Inflammatory macrophage (primary cell): ENCODE results near the gene TBC1D22A.

Source experiments
- DNase-seq, 2 donors: peaks; one replicate each; pipeline ENCODE4 v3.0.0-alpha.2; 2020 to 2022

The TBC1D22A gene

DNA sequence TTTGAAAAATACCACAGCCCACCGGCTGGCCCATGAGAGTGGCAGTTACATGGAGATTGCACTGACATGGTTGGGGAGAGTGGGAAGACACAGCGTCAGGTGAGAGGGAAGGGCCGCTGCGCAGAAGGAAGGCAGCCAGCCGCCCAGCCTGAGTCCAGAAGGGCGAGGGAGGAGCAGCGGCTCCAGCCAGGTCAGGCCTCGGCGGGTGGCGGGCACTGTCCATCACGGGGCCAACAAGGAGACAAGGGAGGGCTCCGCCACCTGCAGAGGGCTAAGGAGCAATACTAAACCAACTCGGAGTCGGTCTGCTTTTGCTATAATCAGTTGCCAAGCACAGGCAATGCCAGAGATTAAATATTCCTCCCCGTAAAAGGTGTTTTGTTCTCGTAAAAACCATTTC lies 384.5 kb downstream of the TBC1D22A start:
- DNase-seq, result no peak

DNA sequence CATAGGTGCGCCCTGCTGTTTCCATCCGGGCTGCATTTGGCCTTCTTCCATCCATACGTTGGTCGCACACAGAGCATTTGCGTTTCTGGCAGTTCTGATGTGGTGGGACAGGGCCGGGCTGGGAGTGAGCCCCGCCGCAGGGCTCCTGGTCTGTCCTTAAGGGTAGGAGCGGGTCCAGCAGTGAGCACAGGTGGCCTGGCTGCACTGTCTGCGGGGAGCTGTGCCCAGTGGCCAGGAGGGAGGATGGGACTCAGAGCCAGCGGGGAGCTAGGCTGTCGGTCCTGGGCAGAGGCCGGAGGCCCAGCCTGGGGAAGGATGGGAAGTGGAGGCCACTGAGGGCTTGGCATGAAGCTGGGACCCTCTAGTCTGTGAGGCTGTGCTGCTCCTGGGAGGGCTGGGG lies 385.1 kb downstream of the TBC1D22A start:
- DNase-seq, result no peak

DNA sequence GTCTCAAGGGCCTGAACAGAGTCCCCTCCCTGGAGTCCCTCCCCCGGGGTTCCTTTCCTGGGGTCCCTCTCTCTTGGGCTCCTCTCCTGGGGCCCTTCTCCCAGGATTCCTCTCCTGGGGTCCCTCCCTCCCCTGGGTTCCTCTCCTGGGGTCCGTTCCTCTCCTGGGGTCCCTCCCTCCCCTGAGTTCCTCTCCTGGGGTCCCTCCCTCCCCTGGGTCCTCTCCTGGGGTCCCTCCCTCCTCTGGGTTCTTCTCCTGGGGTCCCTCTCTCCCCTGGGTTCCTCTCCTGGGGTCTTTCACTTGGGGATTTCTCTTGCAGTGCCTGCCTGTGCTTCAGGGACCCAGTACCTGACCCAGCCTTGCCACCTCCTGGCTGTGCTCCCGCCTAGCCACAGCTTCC lies 386.1 kb downstream of the TBC1D22A start:
- no peak for DNase-seq

DNA sequence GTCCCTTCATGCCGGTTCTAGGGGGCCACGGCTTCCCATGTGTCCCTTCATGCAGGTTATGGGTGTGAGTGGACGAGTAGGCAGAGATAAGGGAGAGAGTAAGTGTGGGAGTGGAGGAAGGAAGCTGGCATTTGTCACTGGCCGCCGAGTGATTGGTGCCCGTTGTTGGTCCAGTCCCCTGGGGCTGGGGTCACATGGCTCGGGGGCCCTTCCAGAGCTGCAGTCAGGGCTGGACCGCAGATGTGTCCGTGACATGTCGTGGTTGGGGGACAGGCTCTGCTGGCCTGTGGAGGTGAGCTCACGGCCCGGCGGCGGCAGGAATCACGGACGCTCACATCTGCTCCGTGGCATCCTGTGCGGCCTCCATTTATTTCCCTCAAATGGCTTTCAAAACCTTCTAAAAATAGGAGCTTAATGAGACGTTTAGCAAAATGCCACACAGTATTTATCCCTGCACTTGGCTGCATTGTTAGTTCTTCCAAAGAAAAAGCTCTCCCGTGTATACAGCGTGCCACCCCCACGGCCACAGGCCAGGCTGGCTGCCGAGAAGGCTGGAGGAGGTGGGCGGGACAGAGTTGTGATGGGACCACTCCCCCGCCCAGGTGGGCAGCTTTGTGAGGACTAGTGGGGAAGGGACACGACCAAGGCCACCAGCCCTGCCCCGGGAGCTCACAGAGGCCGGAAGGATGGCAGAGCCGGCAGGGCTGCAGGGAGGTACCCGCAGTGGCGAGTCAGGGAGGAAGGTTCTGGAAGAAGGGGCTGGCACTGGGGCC lies 386.7 kb downstream of the TBC1D22A start:
- no peak for DNase-seq

DNA sequence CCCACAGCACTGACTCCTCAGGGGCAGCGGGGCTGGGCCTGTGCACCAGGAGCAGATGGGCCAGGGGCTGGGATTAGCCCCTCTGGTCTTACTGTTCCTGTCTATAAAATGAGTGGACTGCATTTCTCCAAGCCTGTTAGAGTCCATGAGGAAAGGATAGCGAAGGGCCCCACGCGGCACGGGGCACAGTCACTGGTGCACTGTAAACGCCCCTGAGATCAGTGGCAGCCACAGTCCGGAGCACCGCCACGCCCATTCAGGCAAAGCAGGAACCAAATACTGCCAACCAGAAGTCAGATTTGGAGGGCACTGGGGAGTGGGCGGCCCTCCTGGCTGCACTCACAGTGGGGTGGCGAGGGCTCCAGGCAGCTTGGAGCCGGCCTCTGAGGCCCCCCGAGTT lies 387.5 kb downstream of the TBC1D22A start:
- no peak for DNase-seq

DNA sequence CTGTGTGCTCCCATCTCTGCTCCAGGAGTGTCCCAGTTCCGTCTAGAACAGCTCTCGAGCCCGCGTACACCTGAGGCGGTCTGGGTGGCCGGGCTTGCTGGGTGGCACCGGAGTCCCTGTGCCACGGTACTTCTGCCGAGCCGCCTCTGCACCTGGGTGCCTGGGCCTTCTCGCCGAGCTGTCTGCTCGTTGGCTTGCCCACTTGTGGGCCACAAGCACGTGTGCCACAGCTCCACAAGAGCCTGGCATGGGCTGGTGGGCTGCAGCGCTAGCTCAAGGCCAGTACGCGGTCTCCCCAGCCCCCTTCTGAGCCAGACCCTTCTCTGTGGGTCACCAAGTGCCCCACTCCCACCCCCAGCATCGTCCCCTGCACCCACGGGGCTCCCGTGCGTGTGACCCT lies 388.0 kb downstream of the TBC1D22A start:
- DNase-seq, result no peak

DNA sequence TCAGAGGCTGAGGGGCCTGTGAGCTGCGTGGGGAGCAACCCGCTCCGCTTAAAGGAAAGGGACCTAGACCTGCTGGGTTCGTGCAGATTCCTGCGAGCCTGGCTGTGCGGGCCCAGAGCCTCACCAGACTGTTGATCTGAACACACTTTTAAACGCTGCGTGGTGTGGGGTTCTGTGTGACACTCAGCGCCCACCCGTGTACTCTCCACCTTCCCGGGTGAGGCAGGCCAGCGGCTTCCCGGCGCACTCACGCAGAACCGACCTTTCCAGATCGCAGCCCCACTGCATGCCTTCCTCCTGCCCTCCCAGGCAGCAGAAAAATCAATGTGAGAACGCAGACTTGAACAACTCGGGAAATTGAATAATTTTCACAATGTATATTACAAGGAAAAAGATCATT lies 388.6 kb downstream of the TBC1D22A start:
- no peak for DNase-seq

DNA sequence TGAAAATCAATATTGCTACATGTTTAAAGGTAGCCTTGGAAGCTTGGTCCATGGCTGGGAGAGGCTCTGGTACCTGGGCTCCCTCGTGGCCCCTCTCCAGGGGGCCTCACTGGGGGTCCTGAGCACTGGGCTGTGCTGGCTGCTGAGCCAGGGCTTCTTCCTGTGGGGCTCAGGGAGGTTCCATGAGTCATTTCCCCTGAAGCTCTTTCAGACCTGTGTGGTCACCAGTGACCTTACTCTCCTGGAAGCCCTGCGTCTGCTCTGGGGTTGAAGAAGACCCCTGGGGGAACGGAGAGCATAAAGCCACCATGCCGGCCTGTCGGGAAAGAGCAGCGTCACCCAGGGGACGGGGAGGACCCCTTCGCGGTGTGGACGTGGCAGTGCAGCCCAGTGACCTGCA lies 389.0 kb downstream of the TBC1D22A start:
- DNase-seq, result no peak

DNA sequence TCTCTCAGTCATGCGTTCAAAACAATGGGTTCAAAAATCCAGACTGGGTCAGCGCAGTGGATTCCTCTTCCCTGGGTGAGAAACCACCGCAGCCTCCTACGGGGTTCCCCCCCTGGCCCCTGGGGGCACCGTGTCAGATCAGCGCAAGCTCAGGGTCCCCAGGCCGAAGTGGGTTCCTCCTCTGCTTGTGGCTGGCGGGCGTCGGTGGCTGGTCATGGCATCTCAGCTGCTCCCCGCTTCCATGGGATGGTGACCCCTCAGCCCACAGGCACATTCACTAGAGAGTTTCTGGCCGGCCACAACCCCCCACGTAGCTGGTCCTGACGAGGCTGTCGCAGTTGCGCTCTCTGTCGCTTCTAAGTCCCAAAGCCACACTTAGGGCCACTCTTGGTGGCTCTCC lies 389.8 kb downstream of the TBC1D22A start:
- no peak for DNase-seq

DNA sequence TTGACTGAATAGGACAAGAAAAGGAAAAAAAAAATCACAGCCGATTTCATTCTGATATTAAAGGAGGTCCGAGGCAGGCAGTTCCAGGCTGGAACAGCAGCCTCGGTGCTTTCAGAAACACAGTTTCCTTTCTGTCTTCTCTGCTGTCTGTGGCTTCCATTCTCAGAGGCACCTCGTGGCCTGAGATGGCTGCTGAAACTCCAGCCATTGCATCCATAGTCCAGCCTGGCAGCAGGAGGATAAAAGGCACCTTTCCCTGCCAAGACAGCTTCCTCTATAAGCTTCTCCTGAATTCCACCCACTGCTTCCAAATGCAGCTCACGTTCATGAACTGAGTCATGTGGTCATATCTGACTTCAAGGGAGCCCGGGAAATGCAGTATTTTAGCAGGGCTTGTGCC lies 390.5 kb downstream of the TBC1D22A start:
- peak; percentile 3 to 22 for DNase-seq

DNA sequence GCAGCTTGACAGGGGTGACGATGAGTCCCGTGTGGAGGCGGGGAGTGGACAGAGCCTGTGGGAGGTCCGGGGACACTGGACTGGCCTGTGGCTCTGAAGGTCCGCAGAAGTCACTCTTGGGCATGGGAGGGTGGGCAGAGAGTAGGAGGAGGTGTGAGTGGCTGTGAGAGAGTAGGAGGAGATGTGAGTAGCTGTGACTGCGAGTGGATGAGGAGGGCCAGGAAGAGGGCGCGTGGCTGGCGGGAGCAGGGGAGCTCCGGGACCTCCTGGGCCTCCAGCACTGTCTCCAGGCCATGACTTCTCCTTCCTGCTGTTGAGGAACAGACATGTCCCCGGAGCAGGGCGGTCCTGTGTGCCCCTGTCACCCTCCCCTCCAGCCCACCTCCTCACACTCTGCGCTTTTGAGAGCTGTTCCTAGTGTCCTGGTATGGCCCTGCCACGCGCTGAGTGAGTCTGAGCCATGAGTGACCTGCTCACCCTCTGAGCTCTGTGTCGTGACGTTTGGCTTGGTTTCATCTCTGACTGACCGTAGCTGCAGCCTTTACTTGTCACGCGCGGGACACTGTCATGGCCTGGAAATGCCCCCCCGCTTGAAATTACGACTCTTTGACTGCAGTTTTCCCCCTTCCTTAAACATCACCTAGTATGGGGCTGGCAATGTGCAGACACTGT lies 391.5 kb downstream of the TBC1D22A start:
- no peak for DNase-seq

DNA sequence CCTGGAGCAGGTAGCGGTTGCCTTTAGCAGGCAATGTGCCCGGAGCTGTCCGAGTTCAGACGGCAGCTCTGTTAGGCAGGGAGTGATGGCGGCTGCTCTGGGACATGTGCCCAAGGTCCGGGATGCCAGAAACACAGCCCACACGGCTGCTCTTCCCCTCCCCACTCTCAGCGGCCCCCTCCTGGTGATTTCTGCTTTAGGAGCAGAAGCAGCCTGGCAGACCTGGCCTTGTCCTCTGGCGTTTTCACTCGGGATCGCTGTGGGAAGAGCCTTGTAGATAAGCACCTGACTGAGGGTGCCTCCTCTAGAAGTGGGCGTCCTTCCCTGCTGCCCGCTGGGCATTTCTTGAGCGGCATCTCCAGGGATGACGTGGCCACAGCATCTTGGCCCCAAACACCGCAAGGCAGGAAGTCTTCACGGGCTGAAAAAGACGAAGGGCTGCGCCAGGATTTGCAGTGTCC lies 392.2 kb downstream of the TBC1D22A start:
- no peak for DNase-seq

DNA sequence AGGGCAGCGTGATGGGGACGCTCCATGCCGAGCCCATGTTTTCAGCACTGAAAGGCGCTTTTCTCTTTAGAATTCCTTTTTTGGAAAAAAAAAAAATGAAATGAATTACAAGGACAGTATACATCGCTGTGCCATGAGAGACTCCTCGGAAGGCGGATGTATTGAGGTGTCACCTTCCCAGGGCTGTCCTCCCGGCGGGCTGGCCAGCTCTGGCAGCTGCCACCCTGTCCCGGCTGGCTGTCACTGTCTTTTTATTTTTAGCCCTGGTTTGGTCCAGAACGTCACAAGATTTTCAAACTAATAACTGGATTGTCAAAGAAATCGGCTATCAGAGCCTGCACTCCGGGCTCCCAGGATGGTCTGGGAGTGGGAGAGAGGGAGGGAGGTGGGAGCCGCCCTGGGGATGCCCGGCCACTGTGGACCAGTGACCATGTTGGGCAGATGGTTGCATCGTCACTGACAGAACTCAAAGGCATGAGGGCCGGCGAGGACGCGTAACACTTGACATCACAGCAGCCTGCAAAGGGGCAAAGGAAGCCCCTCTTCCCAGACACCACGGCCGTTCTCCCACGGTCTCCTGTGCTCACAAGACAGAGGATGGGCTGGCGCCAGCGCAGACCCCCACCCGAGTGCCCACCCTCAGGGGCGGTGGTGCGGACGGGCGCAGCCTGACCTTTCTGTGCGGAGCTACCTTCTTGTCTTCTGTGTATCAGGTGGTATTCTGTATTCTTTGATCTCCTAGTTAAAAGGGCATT lies 392.9 kb downstream of the TBC1D22A start:
- DNase-seq, result no peak

DNA sequence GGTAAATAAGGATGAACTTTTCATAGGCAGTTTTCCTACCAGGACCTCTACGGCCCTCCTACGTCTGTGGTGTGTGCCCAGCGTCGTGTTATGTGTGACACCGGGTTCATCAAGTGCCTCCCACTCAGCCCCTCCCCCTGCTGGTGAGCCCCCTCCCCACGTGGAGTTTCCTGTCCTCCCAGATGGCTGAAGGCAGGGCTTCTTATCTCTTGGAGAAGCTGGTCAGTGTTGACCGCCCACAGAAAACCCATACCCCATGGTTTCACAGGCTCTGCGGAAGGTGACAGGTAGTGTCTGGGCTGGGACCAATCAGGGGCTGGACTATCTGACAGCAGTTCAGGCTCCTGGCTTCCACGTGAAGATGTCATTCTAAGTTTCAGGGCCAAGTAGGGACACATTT lies 393.5 kb downstream of the TBC1D22A start:
- no peak for DNase-seq

DNA sequence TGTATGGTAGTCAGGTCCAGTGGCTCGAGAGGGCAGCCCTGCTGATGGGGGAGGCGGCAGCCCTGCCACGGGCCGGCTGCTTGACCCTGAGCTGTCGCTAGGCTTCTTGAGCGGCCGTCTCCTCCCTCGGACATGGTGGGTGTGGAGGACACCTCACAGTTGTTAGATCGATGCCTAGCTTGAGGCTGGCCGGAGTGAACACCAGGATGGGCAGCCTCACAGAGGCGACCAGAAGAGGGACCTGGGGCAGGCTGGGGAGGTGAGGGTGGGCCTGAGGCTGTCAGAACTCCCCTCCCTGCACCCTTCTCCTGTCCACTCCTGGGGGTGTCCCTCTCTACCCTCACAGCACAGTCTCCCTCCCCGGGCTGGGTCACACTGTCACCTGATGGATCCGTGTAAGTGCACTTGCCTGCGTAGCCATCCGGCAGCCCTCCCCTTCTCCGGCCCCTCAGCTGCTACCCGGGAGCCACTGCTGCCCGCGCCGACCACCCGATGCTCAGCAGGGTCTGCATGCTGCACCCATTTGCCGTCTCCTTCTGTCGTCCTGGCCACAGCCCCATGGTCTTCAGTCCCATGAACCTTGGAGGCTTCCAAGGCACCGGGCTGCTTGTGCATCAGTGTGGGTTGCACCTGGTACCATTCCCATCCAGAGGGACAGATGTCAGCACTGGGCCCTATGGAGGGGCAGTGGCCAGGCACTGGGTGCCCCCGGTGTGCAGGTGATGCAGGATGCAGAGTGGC lies 394.1 kb downstream of the TBC1D22A start:
- no peak for DNase-seq

DNA sequence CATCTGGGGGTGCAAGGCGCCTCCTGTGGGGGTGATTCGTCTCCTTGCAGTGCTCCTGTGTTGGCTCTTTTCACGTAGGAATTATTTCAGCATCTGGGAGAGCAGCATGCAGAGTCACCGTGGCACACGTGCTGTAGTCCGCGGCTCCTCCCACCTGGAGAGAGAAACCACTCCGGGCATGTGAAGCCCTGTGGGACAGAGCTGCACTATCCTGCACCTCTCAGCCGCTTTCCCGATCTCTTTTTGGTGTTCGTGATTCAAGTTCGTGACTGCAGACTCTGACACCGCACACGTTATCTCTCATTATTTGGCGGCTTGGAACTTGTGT lies 394.6 kb downstream of the TBC1D22A start:
- no peak for DNase-seq

DNA sequence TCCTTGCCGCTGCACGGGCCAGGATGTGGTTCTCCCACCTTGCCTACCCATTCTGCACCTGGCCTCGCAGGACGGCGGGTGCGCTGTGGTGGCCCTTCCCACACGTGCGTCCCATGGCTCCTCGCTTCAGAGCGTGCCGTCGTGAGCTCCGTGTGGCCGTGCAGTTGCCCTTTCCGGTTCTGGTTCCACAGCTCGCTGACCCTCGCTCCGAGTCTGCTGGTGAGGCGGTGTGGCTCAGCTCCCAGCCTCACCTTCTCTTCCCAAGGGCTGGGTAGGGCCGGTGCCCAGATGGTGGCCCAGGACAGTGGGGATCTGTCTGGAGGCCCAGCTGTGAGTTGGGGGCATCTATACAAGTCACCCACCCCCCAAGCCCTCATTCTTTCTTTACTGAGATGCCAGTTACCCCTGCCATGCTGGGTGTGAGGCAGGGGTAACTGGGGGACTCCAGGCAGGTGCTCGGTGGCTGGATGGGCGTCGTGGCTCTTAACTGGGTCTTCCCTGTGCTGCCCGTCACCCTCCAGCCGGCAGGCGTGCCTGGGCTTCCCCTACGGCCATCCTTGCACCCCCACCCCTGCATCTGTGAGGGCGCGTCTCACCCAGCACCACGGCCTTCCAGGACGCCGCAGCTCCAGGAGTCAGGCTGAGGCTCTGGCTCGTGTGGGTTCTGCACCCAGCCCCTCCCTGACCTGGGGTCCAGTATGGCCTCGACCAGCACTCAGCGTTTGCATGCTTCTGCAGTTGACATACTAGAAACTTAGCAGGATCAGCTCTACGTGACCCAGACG lies 395.2 kb downstream of the TBC1D22A start:
- DNase-seq, result no peak

DNA sequence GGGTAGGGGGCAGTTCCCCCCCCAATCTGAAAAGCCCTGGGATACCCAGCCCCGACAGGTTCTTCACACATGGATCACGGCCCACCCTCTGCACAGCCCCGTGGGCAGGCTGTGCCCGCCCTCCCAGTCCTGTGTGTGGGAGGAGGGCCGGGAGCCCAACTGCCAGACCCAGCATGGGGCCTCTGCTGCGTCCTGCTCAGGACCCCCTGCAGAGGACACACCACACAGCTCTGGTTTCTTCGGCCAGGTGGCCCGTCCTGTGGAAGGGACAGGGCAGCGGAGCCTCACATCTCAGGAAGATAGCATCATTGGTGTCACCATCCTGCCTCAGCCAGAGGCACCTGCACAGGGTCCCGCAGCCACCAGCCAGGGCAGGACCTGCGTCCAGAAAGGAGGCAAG lies 396.0 kb downstream of the TBC1D22A start:
- DNase-seq, result no peak

DNA sequence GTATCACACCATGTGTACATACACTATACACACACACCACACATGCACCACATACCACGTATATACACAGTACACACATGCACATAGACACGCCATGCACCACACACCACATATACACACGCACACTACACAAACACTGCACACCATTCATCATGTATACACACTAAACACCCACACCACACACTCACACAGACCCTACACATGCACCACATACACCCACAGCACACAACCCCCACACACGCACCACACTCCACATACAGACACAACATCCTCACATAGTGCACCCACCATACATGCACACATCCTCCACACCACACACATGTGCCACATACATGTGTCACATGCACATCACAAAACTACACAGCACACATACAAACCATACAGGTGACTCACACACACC lies 397.1 kb downstream of the TBC1D22A start:
- no peak for DNase-seq

DNA sequence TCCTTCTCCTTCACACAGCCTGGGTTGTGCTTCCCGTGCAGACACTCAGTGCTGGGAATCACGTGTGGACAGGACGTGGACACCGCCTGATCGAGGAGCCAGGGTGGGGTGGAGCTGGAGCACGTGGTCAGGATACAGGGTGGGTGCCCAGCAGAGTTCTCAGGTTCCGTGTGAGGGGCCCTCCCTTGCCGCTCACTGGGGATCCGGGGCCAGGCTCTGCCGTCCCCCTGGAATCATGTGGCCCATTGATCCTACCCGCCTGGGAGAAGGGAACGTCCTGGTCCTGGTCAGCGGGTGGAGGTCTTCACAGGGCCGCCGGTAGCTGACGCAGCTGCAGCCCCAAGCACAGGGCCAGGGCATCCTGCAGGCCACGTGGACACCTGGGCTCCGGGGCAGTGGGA lies 397.7 kb downstream of the TBC1D22A start:
- no peak for DNase-seq

DNA sequence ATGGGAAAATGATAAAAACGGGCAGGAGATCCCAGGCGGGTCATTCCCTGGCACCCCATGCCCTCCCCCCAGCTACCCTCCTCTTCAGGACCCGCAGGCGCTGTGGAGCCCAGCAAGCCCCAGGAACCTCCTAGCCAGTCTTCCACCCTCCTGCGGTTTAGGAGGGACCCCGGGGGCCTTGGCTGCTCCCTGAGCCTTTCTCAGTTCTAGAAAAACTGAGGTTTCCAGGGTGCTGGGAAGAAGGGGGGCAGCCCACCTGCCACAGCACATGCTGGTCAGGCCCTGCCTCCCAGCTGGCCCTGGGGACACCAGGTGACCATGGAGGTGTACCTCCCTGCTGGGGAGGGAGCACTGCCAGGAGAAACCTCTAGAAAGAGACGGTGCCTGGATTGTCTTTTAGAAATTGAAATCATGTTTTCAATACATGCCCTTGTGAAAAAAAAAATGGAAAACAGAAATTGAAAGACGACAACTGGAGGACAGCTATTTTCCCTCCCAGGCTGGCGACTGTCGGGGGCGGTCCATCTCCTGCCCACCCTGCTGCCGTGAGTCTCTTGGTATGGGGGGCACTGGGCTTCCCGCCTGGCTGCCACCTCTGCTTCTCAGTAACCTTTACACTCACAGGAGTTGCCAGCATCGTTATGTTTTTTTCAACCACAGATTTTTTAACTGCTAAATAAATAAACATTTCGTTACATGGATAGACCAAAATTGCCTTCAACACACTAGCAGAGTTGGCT lies 398.5 kb downstream of the TBC1D22A start:
- no peak for DNase-seq

DNA sequence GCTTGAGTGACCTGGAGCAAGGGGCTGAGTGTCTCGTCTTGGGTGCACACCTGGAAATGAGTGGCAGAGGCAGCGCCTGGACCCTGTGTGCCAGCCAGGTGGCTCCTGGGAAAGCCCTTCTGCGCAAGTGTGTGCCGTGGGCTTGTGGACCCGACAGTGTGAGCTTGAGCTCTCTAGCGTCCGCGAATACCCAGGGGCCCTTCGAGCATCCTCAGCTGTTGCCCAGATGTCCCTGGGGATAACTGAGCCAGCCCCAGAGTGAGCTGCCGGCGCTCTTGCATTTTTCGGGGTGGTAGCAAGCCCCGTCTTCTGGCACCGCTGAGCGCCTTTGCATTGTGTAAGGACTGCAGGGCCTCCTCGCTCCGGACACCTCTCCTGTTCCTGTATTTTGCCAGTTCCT lies 399.2 kb downstream of the TBC1D22A start:
- DNase-seq, result no peak
